ENCODE results near the gene NR3C1.

DNA sequence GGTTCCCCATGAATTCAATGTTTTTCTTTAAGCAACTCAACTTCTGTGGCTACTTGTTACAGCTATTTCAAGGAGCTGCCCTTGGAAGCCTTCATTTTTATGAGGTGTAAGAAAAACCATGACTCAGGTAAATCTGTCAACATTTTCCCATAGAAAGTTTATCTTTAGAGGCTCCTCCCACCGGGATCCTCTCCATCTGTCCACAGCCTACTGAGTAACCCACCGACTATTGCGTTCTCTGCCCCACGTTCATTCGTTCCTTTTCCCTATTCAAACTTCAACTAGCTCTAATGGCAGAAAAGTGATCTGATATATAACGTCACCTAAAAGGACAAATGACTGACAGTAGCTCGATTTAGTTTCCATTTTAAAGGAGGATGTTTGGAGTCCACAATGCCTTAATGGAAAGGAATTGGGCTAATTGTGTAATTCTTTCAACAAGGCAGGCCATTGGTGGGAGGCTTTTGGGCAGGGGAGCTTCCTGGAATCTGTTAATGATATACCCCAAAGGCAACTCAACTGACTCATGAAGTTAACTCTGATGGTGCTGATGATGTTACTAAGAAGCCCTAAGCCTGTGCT, 29.3 kb upstream of the NR3C1 start:
- TF ChIP-seq, protein P1, sequence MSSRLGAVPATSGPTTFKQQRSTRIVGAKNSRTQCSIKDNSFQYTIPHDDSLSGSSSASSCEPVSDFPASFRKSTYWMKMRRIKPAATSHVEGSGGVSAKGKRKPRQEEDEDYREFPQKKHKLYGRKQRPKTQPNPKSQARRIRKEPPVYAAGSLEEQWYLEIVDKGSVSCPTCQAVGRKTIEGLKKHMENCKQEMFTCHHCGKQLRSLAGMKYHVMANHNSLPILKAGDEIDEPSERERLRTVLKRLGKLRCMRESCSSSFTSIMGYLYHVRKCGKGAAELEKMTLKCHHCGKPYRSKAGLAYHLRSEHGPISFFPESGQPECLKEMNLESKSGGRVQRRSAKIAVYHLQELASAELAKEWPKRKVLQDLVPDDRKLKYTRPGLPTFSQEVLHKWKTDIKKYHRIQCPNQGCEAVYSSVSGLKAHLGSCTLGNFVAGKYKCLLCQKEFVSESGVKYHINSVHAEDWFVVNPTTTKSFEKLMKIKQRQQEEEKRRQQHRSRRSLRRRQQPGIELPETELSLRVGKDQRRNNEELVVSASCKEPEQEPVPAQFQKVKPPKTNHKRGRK (CRISPR knock-in tag; IDR thresholded peaks at IDR 0.05): no peak
- TF ChIP-seq ZC3H13 (CRISPR knock-in tag; IDR thresholded peaks at IDR 0.05) (no peak), YY1 (IDR thresholded peaks at IDR 0.05; ENCODE audit: insufficient read depth, insufficient replicate concordance, low read depth, low read length) (no peak)

Data from HepG2 (cell line).